GM12878 (cell line): ENCODE results near the gene ZNF771. TPM values are rescaled to one million over a fixed set of nuclear protein-coding genes. Genes with fewer than 3 reads are reported as not detected.

Experiments
- ATAC-seq: fragments of 200-7000 bp; cut with Tn5 transposase; 3 replicates; pipeline ENCODE4 v1.9.1; 2020; ENCODE audit warnings: mild to moderate bottlenecking, moderate library complexity
- BruUV-seq: library from RNA; stranded (reverse); fragments of 400-500 nt; replicated peaks from 2 replicates; lab custom pipeline; 2021; lab: Mats Ljungman, UMichigan
- CTCF ChIA-PET: fragments of 300-600 bp; sonication (Branson Sonifier 250); formaldehyde crosslinking; extraction: SDS; loops from one replicate; lab custom pipeline; 2021; ENCODE audit warnings: inconsistent platforms; lab: Yijun Ruan, JAX
- POLR2A ChIA-PET: fragments of 350-600 bp; formaldehyde crosslinking; extraction: SDS; loops from one replicate; lab custom pipeline; 2021; ENCODE audit warnings: inconsistent platforms; lab: Charles Lee
- RAD21 ChIA-PET: fragments of 300-600 bp; sonication (Branson Sonifier 250); formaldehyde crosslinking; loops from one replicate; lab custom pipeline; 2023; ENCODE audit warnings: antibody characterized with exemption; ENCODE audit not compliant: unreplicated experiment; lab: Charles Lee
- SMC1A ChIA-PET: fragments of 300-600 bp; sonication (Branson Sonifier 250); formaldehyde crosslinking; loops from one replicate; lab custom pipeline; 2023; ENCODE audit not compliant: unreplicated experiment, uncharacterized antibody; lab: Charles Lee
- DNase-seq: peaks from one replicate; pipeline ENCODE4 v3.0.0-alpha.2; 2011; ENCODE audit warnings: low read depth, low spot score
- FAIRE-seq: peaks from 3 replicates; lab custom pipeline; 2011; peaks lifted over from hg19 to GRCh38; lab: Jason Lieb, UNC
- H2AFZ ChIP-seq: 2 replicates; pipeline ENCODE4 v1.6.0; 2011; ENCODE audit warnings: low read depth, low read length, control low read depth; ENCODE audit not compliant: control insufficient read depth
- H3K27ac ChIP-seq: 2 replicates; pipeline ENCODE4 v1.5.1; 2011; ENCODE audit warnings: control low read depth; ENCODE audit not compliant: control insufficient read depth, insufficient read depth
- H3K27me3 ChIP-seq, 2 experiments: replicated peaks in 1 of 2; 2 replicates each; pipeline versions ENCODE4 v1.6.0 to v1.6.1; 2011; ENCODE audit warnings: low read length in 1 of 2; ENCODE audit not compliant: control insufficient read depth in 2 of 2, insufficient read depth in 2 of 2
- H3K36me3 ChIP-seq, 2 experiments: 2 replicates each; pipeline ENCODE4 v1.5.1; 2011; ENCODE audit warnings: low read length in 1 of 2; ENCODE audit not compliant: control insufficient read depth in 2 of 2, insufficient read depth in 2 of 2
- H3K4me1 ChIP-seq: 2 replicates; pipeline ENCODE4 v1.6.1; 2011; ENCODE audit warnings: mild to moderate bottlenecking, low read length, moderate library complexity, mixed read lengths; ENCODE audit not compliant: control insufficient read depth, insufficient read depth
- H3K4me2 ChIP-seq: 2 replicates; pipeline ENCODE4 v1.6.0; 2011; ENCODE audit warnings: control low read depth; ENCODE audit not compliant: control insufficient read depth, insufficient read depth
- H3K4me3 ChIP-seq: fragments of 200-600 bp; sonication (generic); 2 replicates; pipeline ENCODE4 v1.5.1; 2016
- H3K79me2 ChIP-seq: 2 replicates; pipeline ENCODE4 v1.6.0; 2011; ENCODE audit warnings: low read length; ENCODE audit not compliant: control insufficient read depth, insufficient read depth
- H3K9ac ChIP-seq: 2 replicates; pipeline ENCODE4 v1.8.0; 2011; ENCODE audit warnings: low read length, control low read depth, mixed read lengths; ENCODE audit not compliant: control insufficient read depth, insufficient read depth
- H3K9me3 ChIP-seq: replicated peaks from 3 replicates; pipeline ENCODE4 v1.5.1; 2011; ENCODE audit warnings: mild to moderate bottlenecking, low read length; ENCODE audit not compliant: control insufficient read depth, insufficient read depth
- H4K20me1 ChIP-seq: 2 replicates; pipeline ENCODE4 v1.6.0; 2011; ENCODE audit not compliant: control insufficient read depth, insufficient read depth
- CHD4 ChIP-seq: fragments of 200-600 bp; sonication (generic); IDR thresholded peaks from 2 replicates; pipeline ENCODE4 v1.6.1; 2016; ENCODE audit warnings: mild to moderate bottlenecking
- CREB1 ChIP-seq: IDR thresholded peaks from 2 replicates; pipeline ENCODE4 v1.6.1; 2012; ENCODE audit warnings: low read depth, mild to moderate bottlenecking, inconsistent platforms
- CUX1 ChIP-seq: IDR thresholded peaks from 2 replicates; pipeline ENCODE4 v1.6.1; 2012; ENCODE audit warnings: improper control_type of control experiment, low read depth, low read length; ENCODE audit not compliant: insufficient replicate concordance
- EZH2 ChIP-seq: IDR thresholded peaks from 2 replicates; pipeline ENCODE4 v1.6.1; 2012; ENCODE audit warnings: low read depth, mild to moderate bottlenecking, control low read depth, inconsistent platforms, low read length, borderline replicate concordance; ENCODE audit not compliant: control insufficient read depth
- GABPA ChIP-seq: IDR thresholded peaks from 2 replicates; pipeline ENCODE4 v1.6.1; 2014; ENCODE audit warnings: antibody characterized with exemption, low read depth, mild to moderate bottlenecking, inconsistent platforms
- KLF5 ChIP-seq: fragments of 450-650 bp; IDR thresholded peaks from 2 replicates; pipeline ENCODE4 v1.6.1; 2014; ENCODE audit warnings: mild to moderate bottlenecking; ENCODE audit not compliant: partially characterized antibody
- MTA3 ChIP-seq: IDR thresholded peaks from 2 replicates; pipeline ENCODE4 v1.6.1; 2012; ENCODE audit warnings: low read length, inconsistent platforms, borderline replicate concordance
- PBX3 ChIP-seq: IDR thresholded peaks from 2 replicates; pipeline ENCODE4 v1.6.1; 2011; ENCODE audit warnings: mild to moderate bottlenecking, low read depth, low read length, moderate library complexity; ENCODE audit not compliant: insufficient replicate concordance
- RFX5 ChIP-seq: IDR thresholded peaks from 2 replicates; pipeline ENCODE4 v1.6.1; 2011; ENCODE audit warnings: low read depth, low read length, improper control_type of control experiment
- SMAD5 ChIP-seq: IDR thresholded peaks from 2 replicates; pipeline ENCODE4 v1.6.1; 2016; ENCODE audit warnings: antibody characterized with exemption, low read depth
- STAT1 ChIP-seq: fragments of 450-650 bp; conservative IDR thresholded peaks from 2 replicates; pipeline ENCODE4 v1.6.1; 2014; ENCODE audit warnings: antibody characterized with exemption, mild to moderate bottlenecking
- ZBTB11 ChIP-seq: fragments of 450-650 bp; formaldehyde crosslinking; IDR thresholded peaks from 2 replicates; pipeline ENCODE4 v1.5.0; 2022; ENCODE audit warnings: mild to moderate bottlenecking, missing genetic modification characterization
- WGBS: methylation state at CpG from one replicate; pipeline ENCODE4 v1.1.6; 2016; ENCODE audit warnings: low lambda C conversion rate; ENCODE audit not compliant: insufficient replicate concordance, insufficient coverage; ENCODE audit errors: missing lambda C conversion rate; 5-methylcytosine and 5-hydroxymethylcytosine counted together
- in situ Hi-C: fragments of 300-500 bp; cut with MboI; formaldehyde crosslinking; loops from 9 replicates; pipeline ENCODE4 v1.14.3; 2018; ENCODE audit warnings: mixed read lengths
- intact Hi-C: fragments of 100-400 bp; cut with micrococcal nuclease; formaldehyde crosslinking; loops from one replicate; pipeline ENCODE4 v1.14.2; 2022; ENCODE audit not compliant: unreplicated experiment
- polyA plus RNA-seq, 11 experiments: library from polyadenylated mRNA; depleted of rRNA in 4 of 11; unstranded in 6 of 11; stranded (reverse) in 5 of 11; fragments of >200 nt; fragmentation: Nextera tagmentation in 4 of 11; fragmentation: Illumina TruSeq in 1 of 11; extraction: Ambion mirVana in 4 of 11; extraction: Trizol in 1 of 11; gene quantifications; 1 replicate in 1 of 11; 2 replicates in 10 of 11; pipeline versions ENCODE4 v1.2.1 to v1.2.3, GENCODE V29; 2011 to 2016; ENCODE audit warnings: inconsistent platforms in 2 of 11, missing spikeins in 2 of 11, low read depth in 1 of 11
- total RNA-seq, 4 experiments: library from RNA; depleted of rRNA in 3 of 4; stranded (reverse); fragments of >200 nt in 3 of 4; fragmentation: Illumina TruSeq in 1 of 4; extraction: Trizol in 1 of 4; gene quantifications; 2 replicates each; pipeline versions ENCODE4 v1.2.1 to v1.2.3, GENCODE V29; 2013 to 2021

Gene ZNF771
- total and polyA plus RNA-seq, 10 of the 15 experiments (the other 5 are each of a cell fraction or from before 2014, with no cell fraction given): 0.98 to 7.6 (median 3.7) TPM

GRCh38 chr16:30429418-30429677 lies 21.9 kb downstream of the ZNF771 start:
- Histone ChIP-seq H2AFZ (peak overlapping the region; percentile 94), H3K9me3 (no peaks in the 10 kb centered on the region), H3K4me3 (peak overlapping the region; percentile 93), H3K4me1 (peaks cover 13% of the 10 kb centered on the region), H3K9ac (peak overlapping the region; percentile 90), H3K36me3 (peaks cover 0 to 5% of the 10 kb centered on the region in 2 experiments; a peak in 3 of 4 replicates), H3K4me2 (peak overlapping the region; percentile 96), H4K20me1 (no peaks in the 10 kb centered on the region), H3K79me2 (peaks cover 21% of the 10 kb centered on the region), H3K27ac (peak overlapping the region; percentile 80), H3K27me3 (no peaks in the 10 kb centered on the region)
- DNase-seq (no peak), FAIRE-seq (no peak), ATAC-seq (peak; percentile 48)
- ChIA-PET CTCF (interaction anchor here (0.6 to 5.0 kb wide), 61 partner anchors 10 to 339 kb away, joined by 3 to 89 read pairs (median 6); partner anchors contain the start of genes FBRS, ITGAL, SEPHS2 and TBC1D10B), POLR2A (interaction anchor here (0.6 to 2.0 kb wide), 33 partner anchors 9 to 338 kb away, joined by 3 to 23 read pairs (median 4); partner anchors contain the start of genes FBRS, ITGAL, TBX6 and ZNF688), SMC1A (interaction anchor here (0.6 to 6.1 kb wide), 45 partner anchors 9 to 337 kb away, joined by 3 to 64 read pairs (median 5); partner anchors contain the start of genes ITGAL, TBX6, ZNF48 and ZNF689), RAD21 (interaction anchor here (0.6 to 3.9 kb wide), 58 partner anchors 10 to 612 kb away, joined by 3 to 129 read pairs (median 4); partner anchors contain the start of genes ALDOA, CORO1A, ITGAL and PRR14)
- BruUV-seq: no TSS peak
- in situ Hi-C loops: no loop called here
- WGBS: under 1% methylated on average over 11 of the region's 11 CpGs
- intact Hi-C loops: no loop called here
- TF ChIP-seq GABPA: 0 out of 2 replicates have a peak, but pooled peaks have one; percentile 8
- no peak for TF ChIP-seq CHD4
- 0 out of 2 replicates have a peak, but pooled peaks have one; percentile 23 for TF ChIP-seq MTA3
- TF ChIP-seq PBX3: no peak
- no peak for TF ChIP-seq CREB1
- no peak for TF ChIP-seq STAT1
- no peak for TF ChIP-seq KLF5
- no peak for TF ChIP-seq SMAD5
- TF ChIP-seq CUX1: no peak
- no peak for TF ChIP-seq RFX5
- no peak for TF ChIP-seq ZBTB11
- no peak for TF ChIP-seq EZH2
